HG03442 (cell line): ENCODE measurements around the gene VEGFA.

Experiments
- ATAC-seq: cut with Tn5 transposase; IDR thresholded peaks from one replicate; pipeline ENCODE4 v1.9.1; 2021; ENCODE audit warnings: mild to moderate bottlenecking, moderate library complexity; ENCODE audit not compliant: unreplicated experiment

The VEGFA gene

GRCh38 chr6:43738877-43739641 lies 31.0 kb upstream of the VEGFA start:
- ATAC-seq = no peak

- no peak for ATAC-seq
Observed at GRCh38 chr6:43739642-43740091, 30.3 kb upstream of the VEGFA start.

GRCh38 chr6:43740321-43740960 lies 29.6 kb upstream of the VEGFA start:
- no peak for ATAC-seq

GRCh38 chr6:43740961-43741764 lies 28.8 kb upstream of the VEGFA start:
- no peak for ATAC-seq

GRCh38 chr6:43741829-43742228 lies 28.2 kb upstream of the VEGFA start:
- no peak for ATAC-seq

GRCh38 chr6:43742285-43742684 lies 27.7 kb upstream of the VEGFA start:
- ATAC-seq = no peak

GRCh38 chr6:43742931-43743632 lies 26.9 kb upstream of the VEGFA start:
- ATAC-seq = no peak

GRCh38 chr6:43743682-43744381 lies 26.2 kb upstream of the VEGFA start:
- ATAC-seq = no peak

GRCh38 chr6:43744491-43744890 lies 25.5 kb upstream of the VEGFA start:
- no peak for ATAC-seq

- ATAC-seq = no peak
Observed at GRCh38 chr6:43744931-43745727, 24.9 kb upstream of the VEGFA start.

GRCh38 chr6:43746071-43746470 lies 23.9 kb upstream of the VEGFA start:
- no peak for ATAC-seq

GRCh38 chr6:43746613-43747102 lies 23.4 kb upstream of the VEGFA start:
- no peak for ATAC-seq

GRCh38 chr6:43747784-43748183 lies 22.2 kb upstream of the VEGFA start:
- no peak for ATAC-seq

GRCh38 chr6:43748765-43749164 lies 21.2 kb upstream of the VEGFA start:
- no peak for ATAC-seq

GRCh38 chr6:43749461-43749860 lies 20.6 kb upstream of the VEGFA start:
- ATAC-seq = no peak

- ATAC-seq = no peak
Observed at GRCh38 chr6:43750622-43751021, 19.4 kb upstream of the VEGFA start.

- no peak for ATAC-seq
Observed at GRCh38 chr6:43753570-43754183, 16.3 kb upstream of the VEGFA start.

- no peak for ATAC-seq
Observed at GRCh38 chr6:43757966-43758616, 11.9 kb upstream of the VEGFA start.
